GM19351 (cell line): ENCODE measurements around the gene IGFBP1.
"Not testable (repeated sequence)": the region's sequence is repeated elsewhere in the genome, so short reads cannot be mapped to it uniquely, and the experiment has no call there.

Experiments
- ATAC-seq: cut with Tn5 transposase; IDR thresholded peaks from one replicate; pipeline ENCODE4 v1.9.1; 2021; ENCODE audit warnings: mild to moderate bottlenecking, moderate library complexity; ENCODE audit not compliant: unreplicated experiment

Gene IGFBP1

GRCh38 chr7:45930967-45931366, 42.7 kb downstream of the IGFBP1 start:
- no peak for ATAC-seq

- ATAC-seq, result no peak
Observed at GRCh38 chr7:45937301-45937700, 49.0 kb downstream of the IGFBP1 start.

- ATAC-seq, result no peak
Observed at GRCh38 chr7:45937862-45938261, 49.6 kb downstream of the IGFBP1 start.

- ATAC-seq, result no peak
Observed at GRCh38 chr7:45938626-45939302, 50.5 kb downstream of the IGFBP1 start.

- ATAC-seq, result no peak
Observed at GRCh38 chr7:45939574-45939973, 51.3 kb downstream of the IGFBP1 start.

GRCh38 chr7:45940237-45940781, 52.0 kb downstream of the IGFBP1 start:
- not testable (repeated sequence) for ATAC-seq

GRCh38 chr7:45940939-45941338, 52.7 kb downstream of the IGFBP1 start:
- ATAC-seq, result no peak
